Measurements from ENCODE around the gene MYO5A.

Gene MYO5A

GRCh38 chr15:52360229-52361203 is 168.2 kb downstream of the MYO5A start:
- TF ChIP-seq CTCF (IDR thresholded peaks at IDR 0.05; ENCODE audit: low read depth, low read length, missing control alignments), result no peak
- H3K4me3 ChIP-seq (replicated peaks; ENCODE audit: low read depth, low read length), result no peak overlapping the region
- DNase-seq (ENCODE audit: extremely low read depth, low read depth), result no peak

- DNase-seq (ENCODE audit: extremely low read depth, low read depth), result no peak
- no peak overlapping the region for H3K4me3 ChIP-seq (replicated peaks; ENCODE audit: low read depth, low read length)
- TF ChIP-seq CTCF (IDR thresholded peaks at IDR 0.05; ENCODE audit: low read depth, low read length, missing control alignments), result no peak
Observed at GRCh38 chr15:52359722-52360121, 169.0 kb downstream of the MYO5A start.

DNA sequence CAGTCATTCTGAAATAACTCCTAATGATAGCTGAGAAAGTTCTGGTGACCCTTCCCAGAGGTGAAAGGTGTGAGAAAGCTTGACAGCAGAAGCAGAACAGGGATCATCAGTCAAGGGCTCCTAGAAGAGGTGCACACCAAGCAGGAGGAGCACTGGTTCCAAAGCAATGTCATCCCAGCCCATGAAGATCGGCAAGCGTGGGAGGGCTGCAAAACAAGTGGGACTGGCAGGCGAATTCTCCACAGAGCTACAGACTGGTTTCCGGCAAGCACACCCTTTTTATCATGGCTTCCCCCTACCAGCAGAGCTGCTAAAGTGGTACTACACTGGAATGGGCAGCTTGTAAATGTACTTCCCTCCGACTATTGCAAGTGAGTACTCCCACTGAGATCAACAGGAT is 170.7 kb downstream of the MYO5A start:
- no peak overlapping the region for H3K4me3 ChIP-seq (replicated peaks; ENCODE audit: low read depth, low read length)
- TF ChIP-seq CTCF (IDR thresholded peaks at IDR 0.05; ENCODE audit: low read depth, low read length, missing control alignments), result no peak
- no peak for DNase-seq (ENCODE audit: extremely low read depth, low read depth)

GRCh38 chr15:52352086-52352485 is 176.6 kb downstream of the MYO5A start:
- TF ChIP-seq CTCF (IDR thresholded peaks at IDR 0.05; ENCODE audit: low read depth, low read length, missing control alignments), result no peak
- H3K4me3 ChIP-seq (replicated peaks; ENCODE audit: low read depth, low read length), result no peak overlapping the region
- no peak for DNase-seq (ENCODE audit: extremely low read depth, low read depth)

GRCh38 chr15:52351206-52351908 is 177.3 kb downstream of the MYO5A start:
- TF ChIP-seq CTCF (IDR thresholded peaks at IDR 0.05; ENCODE audit: low read depth, low read length, missing control alignments), result no peak
- DNase-seq (ENCODE audit: extremely low read depth, low read depth), result no peak
- no peak overlapping the region for H3K4me3 ChIP-seq (replicated peaks; ENCODE audit: low read depth, low read length)

DNA sequence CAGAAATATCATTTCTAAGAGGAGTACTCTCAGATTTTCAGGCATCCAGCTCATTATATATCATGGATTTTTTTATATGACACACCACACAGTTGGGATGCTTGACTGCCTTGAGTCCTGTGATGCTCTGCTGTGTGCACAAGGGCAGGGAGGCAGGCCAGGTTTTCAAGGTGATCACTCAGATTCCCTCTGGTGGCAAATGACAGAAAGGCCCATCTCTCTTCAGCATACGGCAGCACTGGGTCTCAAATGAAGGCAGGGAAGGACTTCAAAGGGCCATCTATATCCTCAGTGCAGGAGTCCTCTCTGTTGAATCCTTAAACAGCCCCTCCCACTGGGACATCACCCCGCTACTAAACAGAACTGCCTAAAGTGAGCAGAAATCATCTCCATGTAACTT is 178.3 kb downstream of the MYO5A start:
- no peak for TF ChIP-seq CTCF (IDR thresholded peaks at IDR 0.05; ENCODE audit: low read depth, low read length, missing control alignments)
- H3K4me3 ChIP-seq (replicated peaks; ENCODE audit: low read depth, low read length), result no peak overlapping the region
- no peak for DNase-seq (ENCODE audit: extremely low read depth, low read depth)
